ENCODE measurements around the gene OR1B1.

GRCh38 chr9:122642226-122642625 lies 15.2 kb downstream of the OR1B1 start:
- TF ChIP-seq CTCF (IDR thresholded peaks at IDR 0.05; ENCODE audit: low read depth, low read length, poor library complexity, severe bottlenecking), result no peak
- no peak for TF ChIP-seq EZH2phosphoT487 (IDR thresholded peaks at IDR 0.05; ENCODE audit: borderline replicate concordance, low read length)

Data from DOHH2 (cell line).